Esophagus muscularis mucosa (tissue), 4 donors: ENCODE data around the gene TMX1. TPM values are rescaled to one million over a fixed set of nuclear protein-coding genes. Genes with fewer than 3 reads are reported as not detected.

ENCODE experiments used
- DNase-seq: peaks from one replicate; pipeline ENCODE4 v3.0.0-alpha.2; 2017; ENCODE audit errors: extremely low spot score
- H3K27ac ChIP-seq, 4 donors: fragments of 200-600 bp; sonication (generic); replicated peaks in 1 of 4; 1 replicate in 3 of 4; 2 replicates in 1 of 4; pipeline ENCODE4 v1.5.1; 2016 to 2019; ENCODE audit warnings: mild to moderate bottlenecking in 1 of 4
- H3K27me3 ChIP-seq, 4 donors: fragments of 200-600 bp; sonication (generic); one replicate each; pipeline versions ENCODE4 v1.5.1 to v1.6.0; 2016 to 2019
- H3K36me3 ChIP-seq, 4 donors: fragments of 200-600 bp; sonication (generic); one replicate each; pipeline ENCODE4 v1.5.1; 2016 to 2019
- H3K4me1 ChIP-seq, 4 donors: fragments of 200-600 bp; sonication (generic); one replicate each; pipeline ENCODE4 v1.5.1; 2016 to 2019
- H3K4me3 ChIP-seq, 4 donors: fragments of 200-600 bp; sonication (generic); 1 replicate in 2 of 4; 2 replicates in 2 of 4; pipeline ENCODE4 v1.5.1; 2016 to 2019; ENCODE audit warnings: mild to moderate bottlenecking in 4 of 4, moderate library complexity in 1 of 4
- H3K9me3 ChIP-seq, 4 donors: fragments of 200-600 bp; sonication (generic); 1 replicate in 3 of 4; 2 replicates in 1 of 4; pipeline ENCODE4 v1.5.1; 2016 to 2019
- CTCF ChIP-seq, 3 experiments: fragments of 200-600 bp in 2 of 3; fragments of 450-650 bp in 1 of 3; sonication (generic) in 2 of 3; IDR thresholded peaks; one replicate each; pipeline ENCODE4 v1.5.1; 2017 to 2019; ENCODE audit warnings: antibody characterized with exemption in 3 of 3, mild to moderate bottlenecking in 2 of 3, moderate library complexity in 1 of 3
- EP300 ChIP-seq: sonication (generic); formaldehyde crosslinking; IDR thresholded peaks from one replicate; pipeline ENCODE4 v1.6.1; 2017; ENCODE audit warnings: antibody characterized with exemption
- POLR2A ChIP-seq: fragments of 450-650 bp; IDR thresholded peaks from one replicate; pipeline ENCODE4 v1.6.1; 2017; ENCODE audit warnings: antibody characterized with exemption, moderate library complexity, mild to moderate bottlenecking, low read depth
- POLR2AphosphoS5 ChIP-seq, 2 donors: sonication (generic); formaldehyde crosslinking; IDR thresholded peaks; one replicate each; pipeline ENCODE4 v1.6.1; 2017; ENCODE audit warnings: antibody characterized with exemption in 2 of 2
- WGBS: methylation state at CpG from one replicate; pipeline ENCODE4 v1.1.5; 2018; 5-methylcytosine and 5-hydroxymethylcytosine counted together
- intact Hi-C: fragments of 100-400 bp; cut with DNase I; formaldehyde crosslinking; loops from one replicate; pipeline ENCODE4 v1.15.1; 2023
- total RNA-seq, 4 donors: library from RNA; depleted of rRNA; stranded (reverse); fragments of >200 nt; gene quantifications; one replicate each; pipeline versions ENCODE4 v1.1.0 to v1.2.1, GENCODE V29; 2016

The TMX1 gene
- total RNA-seq, 4 donors from 2014 or later, result 17.6 to 24.1 (median 22.6) TPM

DNA sequence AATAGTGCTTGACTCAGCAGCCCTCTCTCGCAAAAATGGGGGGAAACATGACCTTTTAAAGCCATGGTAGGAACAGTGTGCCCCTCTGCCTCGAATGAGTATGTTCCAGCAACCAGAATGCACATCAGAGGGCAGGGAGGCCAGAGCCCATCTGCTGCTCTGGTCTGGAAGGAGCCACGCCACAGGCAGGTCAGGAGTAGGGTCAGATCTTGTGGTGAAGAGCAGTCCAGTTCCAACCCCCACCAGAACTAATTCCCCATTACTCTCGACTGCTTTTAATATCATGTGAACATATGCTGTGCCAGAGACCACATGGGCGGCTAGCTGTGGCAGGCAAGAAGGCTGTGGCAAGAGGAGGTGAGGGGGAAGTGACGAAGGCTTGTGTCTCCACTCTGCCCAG, 34.6 kb upstream of the TMX1 start:
- intact Hi-C loops, result no loop called here
- no peaks in the 10 kb centered on the region for H3K36me3 ChIP-seq
- TF ChIP-seq EP300 (no peak), CTCF (IDR thresholded peaks at IDR 0.05) (no peak), POLR2AphosphoS5 (IDR thresholded peaks at IDR 0.05) (no peak)
- WGBS, result 69% methylated on average over 5 of the region's 6 CpGs
- H3K27ac ChIP-seq, result no peak overlapping the region
- DNase-seq, result no peak
- peaks cover 0 to 14% (median 0%) of the 10 kb centered on the region in 4 donors for H3K27me3 ChIP-seq
- H3K4me1 ChIP-seq, result no peaks in the 10 kb centered on the region
- H3K4me3 ChIP-seq, result no peak overlapping the region
- H3K9me3 ChIP-seq, result no peaks in the 10 kb centered on the region

GRCh38 chr14:51206462-51206861, 33.6 kb upstream of the TMX1 start:
- no peak overlapping the region for H3K4me3 ChIP-seq

DNA sequence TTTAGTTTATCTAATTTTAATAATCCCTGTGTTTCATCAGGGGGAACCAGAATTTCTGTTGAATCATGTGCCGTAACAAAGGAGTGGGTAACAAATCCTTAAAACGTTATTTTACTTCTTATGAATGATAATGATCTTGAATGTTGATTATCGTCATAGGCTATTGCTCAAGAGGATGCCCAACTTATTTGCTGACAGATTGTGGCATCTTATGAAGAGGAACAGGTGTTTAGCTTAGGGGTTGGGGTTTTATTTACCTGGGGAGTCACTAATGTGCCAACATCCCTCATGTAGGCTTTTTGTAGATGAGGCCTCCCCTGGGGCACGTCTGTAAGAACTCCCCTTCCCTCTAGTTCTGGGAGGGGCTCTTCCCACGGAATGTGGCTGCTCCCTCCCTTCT, 32.4 kb upstream of the TMX1 start:
- no peaks in the 10 kb centered on the region for H3K36me3 ChIP-seq
- H3K4me3 ChIP-seq, result no peak overlapping the region
- no peaks in the 10 kb centered on the region for H3K9me3 ChIP-seq
- intact Hi-C loops, result no loop called here
- DNase-seq, result no peak
- no peak overlapping the region for H3K27ac ChIP-seq
- WGBS, result 57% methylated on average over 5 of the region's 5 CpGs
- H3K27me3 ChIP-seq, result peaks cover 0 to 14% (median 0%) of the 10 kb centered on the region in 4 donors
- no peaks in the 10 kb centered on the region for H3K4me1 ChIP-seq
- no peak for TF ChIP-seq CTCF (IDR thresholded peaks at IDR 0.05)

More at GRCh38 chr14:51206462-51206861, 33.6 kb upstream of the TMX1 start:
- Histone ChIP-seq H3K4me1 (no peaks in the 10 kb centered on the region), H3K27me3 (peaks cover 0 to 14% (median 0%) of the 10 kb centered on the region in 4 donors), H3K27ac (no peak overlapping the region), H3K36me3 (no peaks in the 10 kb centered on the region), H3K9me3 (no peaks in the 10 kb centered on the region)
- WGBS, result 94% methylated on average over 1 of the region's 1 CpG
- TF ChIP-seq POLR2A (no peak), CTCF (IDR thresholded peaks at IDR 0.05) (no peak), POLR2AphosphoS5 (IDR thresholded peaks at IDR 0.05) (no peak), EP300 (no peak)
- DNase-seq, result no peak
- intact Hi-C loops, result no loop called here

DNA sequence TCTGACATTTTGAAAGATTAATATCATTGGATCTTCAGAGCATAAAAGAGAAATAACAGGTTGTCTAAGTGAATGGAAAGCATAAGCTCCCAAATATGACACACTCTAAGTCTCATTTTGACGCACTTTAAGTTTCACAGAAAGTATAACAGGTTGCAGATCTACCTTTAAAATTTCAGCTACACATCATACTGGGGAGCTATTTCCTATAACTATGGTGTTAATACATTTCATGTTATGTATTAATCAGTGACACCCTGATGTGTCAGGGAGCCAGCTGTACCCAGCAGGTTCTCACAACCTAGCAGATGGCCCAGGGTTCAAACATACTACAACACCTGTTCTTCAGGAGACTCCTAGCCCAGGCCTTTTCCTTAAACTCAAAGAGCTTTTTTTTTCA, 31.1 kb upstream of the TMX1 start:
- H3K4me1 ChIP-seq, result no peaks in the 10 kb centered on the region
- 84% methylated on average over 1 of the region's 1 CpG for WGBS
- no peak for DNase-seq
- TF ChIP-seq POLR2A (no peak), EP300 (no peak), POLR2AphosphoS5 (IDR thresholded peaks at IDR 0.05) (no peak), CTCF (IDR thresholded peaks at IDR 0.05) (no peak)
- H3K9me3 ChIP-seq, result no peaks in the 10 kb centered on the region
- H3K36me3 ChIP-seq, result no peaks in the 10 kb centered on the region
- intact Hi-C loops, result no loop called here
- H3K27ac ChIP-seq, result no peak overlapping the region
- no peak overlapping the region for H3K4me3 ChIP-seq
- peaks cover 0 to 10% (median 0%) of the 10 kb centered on the region in 4 donors for H3K27me3 ChIP-seq

- H3K4me1 ChIP-seq, result no peaks in the 10 kb centered on the region
- intact Hi-C loops, result no loop called here
- TF ChIP-seq POLR2A (no peak), EP300 (no peak), CTCF (IDR thresholded peaks at IDR 0.05) (no peak), POLR2AphosphoS5 (IDR thresholded peaks at IDR 0.05) (no peak)
- no peak for DNase-seq
- 70% methylated on average over 1 of the region's 1 CpG for WGBS
- H3K4me3 ChIP-seq, result no peak overlapping the region
- no peak overlapping the region for H3K27ac ChIP-seq
- H3K36me3 ChIP-seq, result no peaks in the 10 kb centered on the region
- H3K27me3 ChIP-seq, result peaks cover 0 to 7% (median 0%) of the 10 kb centered on the region in 4 donors
- no peaks in the 10 kb centered on the region for H3K9me3 ChIP-seq
These were observed 30.6 kb upstream of the TMX1 start for GRCh38 chr14:51209457-51209856.
